ENCODE data around the gene RAB5IF. TPM values are rescaled to one million over a fixed set of nuclear protein-coding genes. Genes with fewer than 3 reads are reported as not detected.

Gene RAB5IF
- polyA plus RNA-seq, 1 experiment = 92.4 TPM

DNA sequence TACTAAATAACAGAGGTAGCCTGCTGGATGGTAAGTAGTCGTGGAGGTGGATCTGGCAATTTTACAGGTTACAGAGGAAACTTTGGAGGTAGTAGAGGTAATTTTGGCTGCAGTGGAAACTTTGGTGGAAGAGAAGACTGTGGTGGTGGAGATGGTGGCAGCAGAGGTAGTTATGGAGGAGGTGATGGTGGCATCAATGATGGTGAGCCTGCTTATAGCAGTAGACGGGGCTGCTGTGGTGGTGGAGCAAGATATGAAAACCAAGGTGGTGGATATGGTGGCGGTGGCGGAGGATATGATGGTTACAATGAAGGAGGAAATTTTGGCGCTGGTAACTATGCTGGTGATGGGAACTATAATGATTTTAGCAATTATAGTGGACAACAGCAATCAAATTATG is 15.3 kb downstream of the RAB5IF start:
- H3K36me3 ChIP-seq (ENCODE audit: control insufficient read depth, insufficient read depth, low read length) = no peaks in the 10 kb centered on the region
- no peaks in the 10 kb centered on the region for H3K27me3 ChIP-seq (ENCODE audit: control insufficient read depth, insufficient read depth, low read length)
- TF ChIP-seq, protein P1, sequence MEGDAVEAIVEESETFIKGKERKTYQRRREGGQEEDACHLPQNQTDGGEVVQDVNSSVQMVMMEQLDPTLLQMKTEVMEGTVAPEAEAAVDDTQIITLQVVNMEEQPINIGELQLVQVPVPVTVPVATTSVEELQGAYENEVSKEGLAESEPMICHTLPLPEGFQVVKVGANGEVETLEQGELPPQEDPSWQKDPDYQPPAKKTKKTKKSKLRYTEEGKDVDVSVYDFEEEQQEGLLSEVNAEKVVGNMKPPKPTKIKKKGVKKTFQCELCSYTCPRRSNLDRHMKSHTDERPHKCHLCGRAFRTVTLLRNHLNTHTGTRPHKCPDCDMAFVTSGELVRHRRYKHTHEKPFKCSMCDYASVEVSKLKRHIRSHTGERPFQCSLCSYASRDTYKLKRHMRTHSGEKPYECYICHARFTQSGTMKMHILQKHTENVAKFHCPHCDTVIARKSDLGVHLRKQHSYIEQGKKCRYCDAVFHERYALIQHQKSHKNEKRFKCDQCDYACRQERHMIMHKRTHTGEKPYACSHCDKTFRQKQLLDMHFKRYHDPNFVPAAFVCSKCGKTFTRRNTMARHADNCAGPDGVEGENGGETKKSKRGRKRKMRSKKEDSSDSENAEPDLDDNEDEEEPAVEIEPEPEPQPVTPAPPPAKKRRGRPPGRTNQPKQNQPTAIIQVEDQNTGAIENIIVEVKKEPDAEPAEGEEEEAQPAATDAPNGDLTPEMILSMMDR (IDR thresholded peaks at IDR 0.05; ENCODE audit: insufficient read depth, low read depth, low read length) = no peak
- H3K4me3 ChIP-seq (ENCODE audit: low read depth, low read length) = no peak overlapping the region
- POLR2A ChIA-PET = no interaction called here
- no peak for DNase-seq (ENCODE audit: low read depth)
- CTCF ChIA-PET = interaction anchor here (1.3 kb wide), 1 partner anchor 15 kb away, joined by 4 read pairs; the partner anchor contains the start of gene RAB5IF

GRCh38 chr20:36623444-36623843 is 17.9 kb downstream of the RAB5IF start:
- Histone ChIP-seq H3K4me3 (ENCODE audit: low read depth, low read length) (no peak overlapping the region), H3K36me3 (ENCODE audit: control insufficient read depth, insufficient read depth, low read length) (no peaks in the 10 kb centered on the region), H3K27me3 (ENCODE audit: control insufficient read depth, insufficient read depth, low read length) (no peaks in the 10 kb centered on the region)
- no peak for DNase-seq (ENCODE audit: low read depth)
- TF ChIP-seq, protein P1 (IDR thresholded peaks at IDR 0.05; ENCODE audit: insufficient read depth, low read depth, low read length) = no peak
- CTCF ChIA-PET = interaction anchor here (1.5 to 1.7 kb wide), 2 partner anchors 11 to 18 kb away, joined by 7 read pairs; partner anchors contain the start of gene RAB5IF
- POLR2A ChIA-PET = no interaction called here

DNA sequence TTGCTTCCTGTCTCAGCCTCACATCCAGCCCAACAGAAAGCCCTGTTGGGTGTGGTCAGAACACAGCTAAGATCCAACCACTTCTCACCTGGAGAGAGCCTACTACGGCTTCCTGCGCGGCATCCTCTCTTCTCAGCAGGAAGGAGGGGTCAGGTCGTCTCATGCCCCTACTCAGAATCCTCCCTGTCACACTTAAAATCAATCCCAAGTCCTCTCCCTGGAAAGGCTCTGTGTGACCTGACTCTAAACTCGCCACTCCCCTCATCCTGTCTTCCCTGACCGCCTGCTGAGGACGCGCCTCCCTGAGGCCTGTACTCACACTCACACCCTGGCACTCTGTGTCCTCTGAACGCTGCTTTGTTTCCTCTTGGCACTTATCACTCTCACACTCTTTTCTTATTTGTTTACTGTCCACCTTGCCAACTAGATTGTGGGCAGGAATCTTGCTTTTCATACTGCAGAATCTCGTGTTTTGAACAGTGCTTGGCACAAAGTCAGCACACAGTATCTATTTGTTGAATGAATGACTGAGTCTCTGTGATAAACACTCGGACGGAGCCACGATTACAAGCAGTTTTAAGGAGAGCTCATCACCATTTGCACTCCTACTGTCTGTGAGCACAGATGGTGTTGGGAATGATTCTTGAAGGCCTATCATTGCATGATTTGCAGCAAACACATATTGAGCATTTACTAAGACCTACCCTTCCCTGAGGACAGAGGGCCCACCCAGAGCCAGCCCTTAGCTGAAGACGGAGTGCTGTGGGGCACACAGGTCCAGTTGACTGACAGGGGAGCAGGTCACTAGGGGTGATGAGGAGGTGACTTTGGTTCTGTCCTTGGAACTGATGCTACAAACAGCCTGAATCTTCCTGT is 18.7 kb downstream of the RAB5IF start:
- H3K36me3 ChIP-seq (ENCODE audit: control insufficient read depth, insufficient read depth, low read length) = no peaks in the 10 kb centered on the region
- TF ChIP-seq, protein P1 (IDR thresholded peaks at IDR 0.05; ENCODE audit: insufficient read depth, low read depth, low read length) = no peak
- H3K4me3 ChIP-seq (ENCODE audit: low read depth, low read length) = no peak overlapping the region
- ChIA-PET POLR2A (no interaction called here), CTCF (interaction anchor here (1.5 to 1.7 kb wide), 2 partner anchors 12 to 18 kb away, joined by 7 read pairs; partner anchors contain the start of gene RAB5IF)
- DNase-seq (ENCODE audit: low read depth) = no peak
- H3K27me3 ChIP-seq (ENCODE audit: control insufficient read depth, insufficient read depth, low read length) = no peaks in the 10 kb centered on the region

DNA sequence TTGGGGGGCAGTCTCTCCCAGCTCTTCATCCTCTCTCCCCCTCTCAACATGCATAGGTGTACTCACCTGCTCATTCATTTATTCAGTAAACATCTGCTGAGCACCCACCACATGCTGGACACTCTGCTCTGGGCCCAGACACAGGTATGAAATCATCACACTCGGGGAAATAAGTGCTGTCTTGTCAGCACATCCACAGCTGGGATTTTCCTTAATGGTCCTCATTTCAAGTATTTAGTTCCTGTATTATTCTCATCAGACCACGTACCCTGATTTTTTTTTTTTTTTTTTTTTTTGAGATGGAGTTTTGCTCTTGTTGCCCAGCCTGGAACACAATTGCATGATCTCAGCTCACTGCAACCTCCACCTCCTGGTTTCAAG is 19.4 kb downstream of the RAB5IF start:
- DNase-seq (ENCODE audit: low read depth) = no peak
- ChIA-PET POLR2A (no interaction called here), CTCF (no interaction called here)
- TF ChIP-seq, protein P1 (IDR thresholded peaks at IDR 0.05; ENCODE audit: insufficient read depth, low read depth, low read length) = no peak
- Histone ChIP-seq H3K27me3 (ENCODE audit: control insufficient read depth, insufficient read depth, low read length) (no peaks in the 10 kb centered on the region), H3K36me3 (ENCODE audit: control insufficient read depth, insufficient read depth, low read length) (no peaks in the 10 kb centered on the region), H3K4me3 (ENCODE audit: low read depth, low read length) (no peak overlapping the region)

GRCh38 chr20:36628076-36628475 is 22.5 kb downstream of the RAB5IF start:
- TF ChIP-seq, protein P1 (IDR thresholded peaks at IDR 0.05; ENCODE audit: insufficient read depth, low read depth, low read length) = no peak
- no peaks in the 10 kb centered on the region for H3K36me3 ChIP-seq (ENCODE audit: control insufficient read depth, insufficient read depth, low read length)
- POLR2A ChIA-PET = no interaction called here
- DNase-seq (ENCODE audit: low read depth) = no peak
- CTCF ChIA-PET = interaction anchor here (3.2 kb wide), 1 partner anchor 15 kb away, joined by 9 read pairs; no protein-coding TSS in a partner anchor
- H3K27me3 ChIP-seq (ENCODE audit: control insufficient read depth, insufficient read depth, low read length) = no peaks in the 10 kb centered on the region
- H3K4me3 ChIP-seq (ENCODE audit: low read depth, low read length) = no peak overlapping the region

All from BJ (cell line).